ENCODE data around the gene PDZD2.
"Not testable (repeated sequence)": the region's sequence is repeated elsewhere in the genome, so short reads cannot be mapped to it uniquely, and the experiment has no call there.

PDZD2 gene

DNA sequence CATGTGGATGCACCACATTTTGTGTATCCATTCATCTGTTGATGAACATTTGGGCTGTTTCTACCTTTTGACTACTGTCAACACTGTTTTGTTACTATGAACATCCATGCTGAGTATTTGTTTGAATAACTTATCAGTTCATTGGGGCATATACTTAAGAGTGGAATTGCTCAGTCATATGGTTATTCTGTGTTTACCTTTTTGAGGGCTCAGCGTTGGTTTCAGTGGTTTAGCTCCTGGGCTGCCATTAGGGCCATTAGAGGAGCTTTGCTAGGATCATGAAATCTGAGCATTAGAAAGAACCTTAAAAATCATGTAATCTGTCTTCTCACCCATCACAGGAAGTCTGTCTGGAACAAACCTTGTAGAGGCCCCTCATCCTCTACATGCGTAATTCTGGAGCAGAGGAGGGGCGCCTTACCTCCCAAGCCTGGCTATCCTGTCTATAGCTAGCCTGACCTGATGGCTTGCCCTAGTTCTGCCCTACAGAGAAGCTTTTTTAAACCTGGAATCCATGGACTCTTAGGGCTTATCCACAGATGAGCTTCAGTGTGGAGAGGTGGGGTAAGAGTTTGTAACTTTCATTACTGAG is 92.9 kb downstream of the PDZD2 start:
- DNase-seq (ENCODE audit: low read depth, low spot score), result no peak

DNA sequence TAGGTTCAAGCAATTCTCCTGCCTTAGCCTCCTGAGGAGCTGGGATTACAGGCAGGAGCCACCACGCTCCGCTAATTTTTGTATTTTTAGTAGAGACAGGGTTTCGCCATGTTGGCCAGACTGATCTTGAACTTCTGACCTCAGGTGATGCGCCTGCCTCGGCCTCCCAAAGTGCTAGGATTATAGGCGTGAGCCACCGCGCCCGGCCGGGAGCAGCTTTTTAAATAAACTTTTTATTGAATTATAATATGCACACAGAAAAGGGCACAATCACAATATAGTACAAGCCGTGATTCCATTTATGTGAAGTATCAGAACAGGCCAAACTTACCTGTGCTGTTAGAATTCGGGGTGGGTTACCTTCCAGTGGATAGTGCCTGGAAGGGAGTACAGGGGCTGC is 93.9 kb downstream of the PDZD2 start:
- not testable (repeated sequence) for DNase-seq (ENCODE audit: low read depth, low spot score)

DNA sequence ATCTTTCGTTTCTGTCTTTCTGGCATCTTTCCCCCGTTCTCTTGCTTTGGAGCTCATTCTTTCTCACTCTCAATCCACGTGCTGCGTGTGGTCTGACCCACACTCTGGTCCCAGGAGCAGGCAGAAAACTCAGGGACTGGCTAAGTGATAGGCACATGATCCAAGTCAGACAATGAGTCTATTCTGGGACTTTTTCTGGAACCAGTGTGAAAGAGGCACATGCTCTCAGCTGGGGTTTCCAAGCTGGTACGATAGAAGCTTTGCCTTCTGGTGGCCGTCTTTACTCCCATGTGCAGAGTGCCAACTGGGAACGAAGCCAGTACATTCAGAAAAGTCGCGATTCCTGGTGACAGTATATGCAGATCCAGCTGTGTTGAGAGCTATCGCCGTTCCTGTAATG is 94.4 kb downstream of the PDZD2 start:
- no peak for DNase-seq (ENCODE audit: low read depth, low spot score)

DNA sequence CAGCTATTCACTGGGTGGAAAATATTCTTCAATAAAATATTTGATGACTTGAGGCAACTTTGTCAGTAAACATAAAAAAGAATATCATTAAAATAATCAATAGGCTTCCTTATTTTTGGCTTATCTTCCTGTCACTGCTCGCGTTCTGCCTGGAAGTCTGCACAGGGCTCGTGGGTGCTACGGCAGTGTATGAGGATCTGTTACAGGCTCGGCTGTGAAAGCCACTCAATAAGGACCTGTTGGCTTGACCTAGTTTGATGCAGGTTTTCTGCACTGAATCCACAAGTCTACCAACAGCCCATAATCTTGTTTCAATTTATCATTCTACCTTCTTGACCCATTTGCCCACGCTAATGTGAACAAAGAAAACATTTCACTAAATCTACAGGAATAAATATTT is 97.2 kb downstream of the PDZD2 start:
- no peak for DNase-seq (ENCODE audit: low read depth, low spot score)

DNA sequence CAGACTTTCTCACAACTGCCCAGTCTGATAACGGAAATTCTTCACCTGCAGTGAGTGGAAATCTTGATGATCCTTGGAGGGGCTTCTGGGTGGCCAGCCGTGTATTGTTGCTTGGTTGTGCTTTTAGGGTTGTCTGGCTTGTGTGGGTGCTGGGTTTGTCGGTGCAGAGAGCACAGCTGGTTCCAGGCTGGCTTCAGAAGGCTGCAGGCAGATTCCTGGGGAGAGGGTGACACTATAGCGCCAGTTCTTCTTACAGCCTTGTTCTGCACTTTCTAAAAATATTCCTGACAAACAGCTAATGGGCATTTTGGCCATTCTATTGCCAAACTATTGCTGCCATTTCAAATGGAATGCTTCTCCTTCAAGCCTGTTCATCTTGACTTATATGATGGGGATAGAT is 99.3 kb downstream of the PDZD2 start:
- DNase-seq (ENCODE audit: low read depth, low spot score), result no peak

DNA sequence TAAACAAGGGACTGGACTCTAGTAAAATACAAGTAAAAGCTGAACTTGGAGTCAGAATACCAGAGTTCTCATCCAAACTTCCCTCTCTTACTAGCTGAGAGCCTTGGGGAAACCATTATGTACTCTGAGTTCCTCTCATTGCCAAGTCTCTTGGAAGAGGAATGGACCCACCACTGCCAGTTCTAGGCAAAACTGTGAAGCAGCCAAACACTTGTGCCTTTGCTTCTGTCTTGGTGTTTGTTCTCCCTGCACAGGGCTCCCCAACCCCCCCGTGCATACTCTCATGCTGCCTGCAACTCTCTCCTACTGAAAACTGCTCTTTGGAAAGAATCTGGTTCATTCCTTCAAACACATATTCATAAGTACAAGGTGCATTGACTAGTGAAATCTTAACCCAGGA is 102.6 kb downstream of the PDZD2 start:
- DNase-seq (ENCODE audit: low read depth, low spot score), result no peak

DNA sequence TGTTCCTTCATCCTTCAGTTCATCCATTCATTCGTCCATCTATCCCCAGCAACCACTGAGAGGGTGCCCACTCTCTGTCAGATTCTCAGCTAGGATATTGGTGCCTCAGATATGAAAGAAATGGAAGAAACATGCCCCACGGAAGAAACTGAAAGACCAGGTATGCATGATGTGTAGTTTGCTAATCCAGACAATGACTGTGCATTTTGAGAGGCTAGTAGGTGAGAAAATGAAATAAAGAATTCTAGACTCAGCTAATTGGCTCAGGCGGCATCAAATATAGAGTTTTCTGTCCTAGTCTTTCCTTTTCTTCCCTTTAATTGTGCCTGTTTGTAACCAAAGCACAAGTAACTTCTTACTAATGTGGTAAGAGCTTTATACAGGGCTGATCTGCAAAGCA is 104.7 kb downstream of the PDZD2 start:
- DNase-seq (ENCODE audit: low read depth, low spot score), result no peak

DNA sequence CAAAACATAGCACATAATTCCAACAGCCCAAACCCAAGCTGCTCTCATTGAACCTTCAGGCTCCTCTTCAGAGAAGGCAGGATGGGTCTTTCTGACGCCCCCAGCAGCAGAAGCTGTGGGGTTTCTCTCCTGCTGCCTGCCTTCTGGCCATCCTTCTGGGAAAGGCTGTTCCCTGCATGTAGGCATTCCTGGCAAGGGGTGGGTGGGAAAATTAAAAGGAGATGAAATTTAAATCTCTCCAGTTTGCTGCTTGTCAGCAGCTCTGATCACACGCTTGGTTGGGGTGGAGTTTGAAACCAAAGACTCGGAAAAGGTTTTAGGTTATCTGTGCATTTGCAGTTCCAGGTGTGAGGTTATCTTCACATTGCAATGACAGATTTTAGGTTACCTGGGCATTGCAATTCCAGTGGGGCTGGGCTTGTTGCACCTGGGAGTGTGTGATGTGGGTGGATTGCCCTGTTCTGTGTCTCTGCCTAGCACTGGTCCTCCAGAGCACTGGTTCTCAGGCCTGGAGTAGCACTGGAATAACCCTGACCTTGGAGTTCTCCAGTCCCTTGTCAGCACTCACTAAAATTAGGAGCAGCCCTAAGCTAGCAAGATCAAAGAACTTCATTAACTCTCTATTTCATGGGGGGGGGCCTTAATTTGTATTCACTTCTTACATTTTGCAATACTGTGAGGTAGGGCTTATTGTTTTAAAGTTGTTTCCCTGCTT is 109.7 kb downstream of the PDZD2 start:
- no peak for DNase-seq (ENCODE audit: low read depth, low spot score)

DNA sequence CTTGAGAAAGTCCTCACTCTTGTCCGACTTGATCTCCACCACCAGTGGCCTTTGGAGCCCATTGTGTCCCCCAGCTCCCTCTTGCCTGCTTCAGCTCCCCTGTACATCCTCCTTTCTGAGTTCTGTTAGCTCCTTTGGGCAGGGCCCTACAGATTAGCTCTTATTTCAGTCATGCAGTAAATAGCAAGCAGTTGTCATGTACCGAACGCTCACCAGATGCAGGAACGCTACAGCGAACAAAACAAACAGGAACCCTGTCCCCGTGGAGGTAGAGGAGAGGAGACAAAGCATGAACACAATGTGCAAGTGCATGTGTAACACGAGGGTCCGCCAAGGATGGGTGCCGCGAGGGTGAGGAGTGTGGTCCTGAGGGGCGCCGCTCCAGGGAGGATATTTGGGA is 111.3 kb downstream of the PDZD2 start:
- DNase-seq (ENCODE audit: low read depth, low spot score), result no peak

DNA sequence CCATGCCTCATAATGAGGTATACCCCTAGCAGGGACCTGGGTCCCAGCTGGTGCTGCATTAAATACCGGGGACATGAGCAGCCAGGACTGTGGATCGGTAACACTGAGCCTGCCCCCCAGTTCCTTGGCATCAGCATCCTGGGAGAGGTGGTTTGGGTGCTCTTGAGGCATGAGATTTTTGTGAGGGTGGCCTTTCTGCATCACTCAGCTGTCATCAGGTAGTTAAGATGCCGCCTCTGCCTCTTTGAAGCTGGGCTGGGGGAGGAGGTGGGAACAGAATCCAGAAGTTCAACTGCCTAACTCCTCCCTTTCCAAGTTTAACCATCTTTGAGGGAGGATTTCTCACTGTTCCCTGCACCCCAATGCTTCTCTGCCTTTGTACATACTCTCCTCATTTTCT is 112.7 kb downstream of the PDZD2 start:
- no peak for DNase-seq (ENCODE audit: low read depth, low spot score)

DNA sequence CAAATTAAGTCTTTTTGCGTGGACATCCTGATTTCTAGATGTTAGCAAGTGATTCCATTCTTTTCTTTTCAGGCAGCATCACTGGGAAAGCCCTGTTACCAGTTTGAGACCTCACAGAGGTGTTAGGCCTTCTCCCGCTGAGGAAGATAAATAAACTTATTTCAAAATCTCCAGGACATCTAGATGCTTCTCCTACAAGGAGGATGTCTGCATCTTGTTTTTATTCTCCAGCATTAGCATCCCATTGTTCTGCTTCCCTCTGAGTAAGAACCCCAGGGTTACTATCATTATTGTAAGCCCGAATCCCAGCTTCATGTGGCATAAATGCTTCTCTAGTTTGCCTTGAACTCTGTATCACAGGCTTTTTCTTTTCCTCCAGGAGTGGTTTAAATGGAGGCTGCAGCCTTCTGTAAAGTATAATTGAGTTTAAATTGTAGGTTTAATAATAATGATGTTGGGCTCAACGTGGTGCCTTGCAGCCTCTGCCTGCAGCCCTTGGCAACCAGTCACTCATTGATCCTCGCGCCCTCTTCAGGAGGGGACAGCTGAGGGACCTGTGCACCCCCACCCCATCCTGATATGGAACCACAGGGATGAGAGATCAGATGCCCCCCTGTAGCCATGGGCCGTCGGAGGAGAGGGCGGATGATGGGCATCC is 114.9 kb downstream of the PDZD2 start:
- no peak for DNase-seq (ENCODE audit: low read depth, low spot score)

DNA sequence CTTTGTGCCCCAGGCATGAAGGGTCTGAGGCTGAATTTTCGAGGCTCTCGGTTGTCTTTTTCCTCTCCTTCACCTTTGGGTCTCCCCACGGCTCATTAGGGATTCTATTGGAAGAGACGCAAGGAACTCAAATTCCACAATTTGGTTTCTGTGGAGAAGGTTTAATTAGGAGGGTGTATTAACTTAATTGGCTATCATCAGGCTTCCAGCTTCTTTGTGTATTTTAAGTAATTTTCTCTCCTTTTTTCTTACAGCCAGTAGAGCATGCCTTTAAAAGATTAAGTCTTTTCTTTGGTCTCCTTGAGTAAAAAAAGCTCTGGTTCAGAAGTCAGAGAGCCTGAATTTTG is 115.4 kb downstream of the PDZD2 start:
- no peak for DNase-seq (ENCODE audit: low read depth, low spot score)

DNA sequence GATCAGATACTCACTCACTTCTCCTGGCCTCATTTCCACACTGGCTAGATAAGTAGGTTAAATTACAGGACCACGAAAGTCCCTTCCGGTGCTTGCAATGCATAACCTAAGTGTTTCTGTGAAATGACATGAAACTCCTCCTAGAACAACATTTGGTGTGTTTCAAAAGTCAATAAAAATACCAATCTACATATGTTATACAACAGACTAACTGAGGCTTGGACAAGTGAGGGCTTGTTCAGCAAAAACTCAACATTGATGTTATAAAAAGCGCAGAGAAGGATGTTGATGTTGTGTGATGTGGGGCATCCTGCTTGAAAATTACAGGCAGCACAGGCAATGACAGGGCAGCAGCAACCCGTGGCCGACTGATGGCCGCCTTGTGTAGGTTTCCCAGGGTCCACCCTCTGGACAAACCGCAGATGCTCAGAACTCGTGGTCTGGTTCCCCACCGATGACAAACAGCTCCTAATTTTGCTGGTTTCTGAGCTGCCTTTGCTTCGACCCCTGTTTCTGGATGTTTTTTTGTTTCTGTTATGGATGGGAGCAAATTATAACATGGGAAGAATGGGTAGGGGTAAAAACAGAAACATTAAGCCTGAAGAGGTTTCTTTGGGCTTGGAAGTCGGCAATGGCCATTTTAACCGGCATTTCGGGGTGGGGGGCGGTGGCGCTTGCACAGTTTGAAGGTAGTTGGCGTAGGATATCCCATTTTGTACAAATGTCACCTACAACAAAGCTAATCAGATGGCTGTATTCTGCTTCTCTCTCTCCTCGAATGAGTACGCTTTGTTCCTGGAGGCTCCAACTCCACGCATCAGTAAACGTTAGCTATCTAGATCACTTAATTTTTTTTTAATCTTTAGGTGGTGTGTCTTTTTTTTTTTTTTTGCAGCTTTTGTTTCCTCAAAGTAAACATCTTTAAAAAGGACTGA is 116.1 kb downstream of the PDZD2 start:
- no peak for DNase-seq (ENCODE audit: low read depth, low spot score)

DNA sequence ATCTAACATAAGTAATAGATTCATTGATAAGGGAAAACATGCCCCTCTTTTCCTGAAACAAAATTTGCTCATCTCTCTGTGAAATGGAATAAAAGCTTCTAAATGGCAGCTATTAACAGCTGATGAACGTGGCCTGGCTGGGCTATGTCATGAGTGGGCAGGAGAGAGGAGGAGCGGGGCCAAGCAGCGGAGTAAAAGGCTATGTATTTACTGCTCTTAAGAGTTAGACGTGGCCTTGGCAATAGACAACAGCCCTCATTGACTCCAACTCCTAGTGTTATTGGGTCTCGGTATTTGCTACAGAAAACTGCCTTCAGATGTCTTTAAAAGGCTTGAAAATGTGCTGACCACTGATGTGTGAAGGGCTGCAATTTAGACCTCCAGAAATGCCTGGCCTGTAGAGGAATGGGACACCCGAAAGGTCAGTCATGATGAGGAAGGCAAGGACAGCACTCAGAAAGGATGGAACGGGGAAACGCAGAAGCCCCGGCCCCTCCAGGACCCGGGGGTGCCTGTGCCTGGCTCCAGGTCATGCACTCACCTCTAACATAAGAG is 116.8 kb downstream of the PDZD2 start:
- no peak for DNase-seq (ENCODE audit: low read depth, low spot score)

DNA sequence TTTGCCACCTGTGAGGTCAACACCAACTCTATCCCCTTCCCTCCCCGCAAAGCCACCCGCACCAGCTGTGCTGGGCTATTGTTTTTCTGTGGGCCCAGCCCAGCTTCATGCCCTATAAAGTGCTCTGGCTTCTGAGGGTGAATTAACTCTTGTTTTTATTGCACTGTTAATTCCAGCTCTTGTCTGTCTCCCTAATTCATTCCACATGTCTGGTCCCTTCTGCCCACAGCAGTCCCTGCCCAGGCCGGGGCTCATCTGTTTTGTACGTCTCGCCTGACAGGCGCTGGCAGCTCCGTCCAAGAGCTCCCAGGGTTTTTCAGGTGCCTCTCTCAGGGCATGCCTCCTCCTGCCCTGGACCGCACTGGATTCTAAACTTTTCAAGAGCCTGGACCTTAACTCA is 118.9 kb downstream of the PDZD2 start:
- DNase-seq (ENCODE audit: low read depth, low spot score), result no peak

DNA sequence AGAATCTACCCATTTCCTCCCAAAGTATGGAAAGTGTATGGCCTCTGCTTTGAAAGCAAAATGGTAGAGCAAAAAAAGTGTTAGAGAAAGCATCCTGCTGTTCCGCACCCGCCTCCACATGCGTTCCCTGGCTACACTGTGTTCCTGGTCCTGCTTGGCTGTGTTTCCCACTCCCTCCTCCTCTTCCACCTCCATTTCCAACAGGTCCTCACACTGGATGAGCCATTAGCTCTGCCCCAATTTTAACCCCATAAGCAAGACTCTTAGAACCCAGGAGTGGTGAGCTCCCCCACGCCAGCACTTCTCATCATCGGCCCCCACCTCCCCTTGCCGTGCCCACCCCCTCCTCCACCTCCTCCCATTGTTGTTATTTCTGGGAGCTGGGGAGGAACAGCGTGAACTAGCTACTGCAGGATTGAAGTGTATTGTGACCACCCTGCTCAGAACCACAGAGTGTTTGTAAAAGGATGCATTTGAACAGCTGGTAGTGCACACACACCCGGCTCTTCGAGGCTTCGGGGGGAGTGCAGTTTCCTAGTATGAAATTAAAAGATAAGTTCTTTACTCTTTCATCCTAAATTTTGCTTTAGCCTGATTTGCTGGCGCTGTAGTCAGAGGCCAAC is 120.0 kb downstream of the PDZD2 start:
- no peak for DNase-seq (ENCODE audit: low read depth, low spot score)

DNA sequence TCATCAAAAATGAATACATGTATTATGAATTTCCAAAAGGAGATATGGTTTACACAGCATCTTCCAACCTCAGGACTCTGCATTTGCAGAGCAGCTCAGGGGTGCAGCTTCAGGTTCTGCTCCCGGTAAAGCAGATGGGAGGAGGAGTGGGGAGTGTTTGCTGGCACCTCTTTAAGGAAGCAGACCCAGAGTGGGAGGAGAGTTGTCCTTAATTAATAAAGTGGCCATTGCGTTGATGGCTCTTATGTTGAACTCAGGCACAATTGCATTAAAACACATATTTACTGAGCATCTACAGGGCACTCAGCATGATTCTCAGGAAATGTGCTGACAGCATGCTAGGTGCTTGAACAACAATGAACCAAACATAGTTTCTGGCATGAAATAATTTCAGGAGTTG is 121.0 kb downstream of the PDZD2 start:
- DNase-seq (ENCODE audit: low read depth, low spot score), result no peak

DNA sequence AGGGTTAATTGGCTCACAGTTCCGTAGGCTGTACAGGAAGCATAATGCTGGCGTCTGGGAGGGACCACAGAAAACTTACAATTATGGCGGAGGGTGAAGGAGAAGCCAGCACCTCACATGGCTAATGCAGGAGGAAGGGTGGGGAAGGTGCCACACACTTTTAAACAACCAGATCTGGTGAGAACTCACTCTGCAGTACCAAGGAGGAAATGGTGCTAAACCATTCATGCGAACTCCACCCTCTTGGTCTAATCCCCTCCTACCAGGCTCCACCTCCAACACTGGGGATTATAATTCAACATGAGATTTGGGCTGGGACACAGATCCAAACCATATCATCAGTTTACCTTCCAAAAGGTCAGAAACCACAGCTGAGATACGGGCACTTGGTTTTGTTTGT is 122.9 kb downstream of the PDZD2 start:
- no peak for DNase-seq (ENCODE audit: low read depth, low spot score)

DNA sequence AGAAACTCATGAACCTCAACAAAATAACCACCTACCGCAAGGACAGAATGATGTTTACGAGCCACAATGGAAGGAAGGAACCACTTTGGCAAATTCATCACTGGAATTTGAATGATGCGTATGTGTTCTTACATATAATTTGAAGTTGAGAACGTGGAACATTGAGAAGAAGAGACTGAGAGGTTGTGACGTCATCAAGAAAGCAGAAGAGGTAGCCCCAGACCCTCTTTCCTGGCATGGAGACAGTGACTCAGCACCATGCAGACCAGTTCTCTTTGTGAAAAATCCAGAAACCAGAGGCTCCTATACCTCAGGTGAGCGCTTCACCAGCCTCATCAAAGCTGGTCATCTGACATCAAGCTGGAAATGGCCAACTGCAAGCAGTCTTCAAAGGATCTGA is 124.5 kb downstream of the PDZD2 start:
- no peak for DNase-seq (ENCODE audit: low read depth, low spot score)

DNA sequence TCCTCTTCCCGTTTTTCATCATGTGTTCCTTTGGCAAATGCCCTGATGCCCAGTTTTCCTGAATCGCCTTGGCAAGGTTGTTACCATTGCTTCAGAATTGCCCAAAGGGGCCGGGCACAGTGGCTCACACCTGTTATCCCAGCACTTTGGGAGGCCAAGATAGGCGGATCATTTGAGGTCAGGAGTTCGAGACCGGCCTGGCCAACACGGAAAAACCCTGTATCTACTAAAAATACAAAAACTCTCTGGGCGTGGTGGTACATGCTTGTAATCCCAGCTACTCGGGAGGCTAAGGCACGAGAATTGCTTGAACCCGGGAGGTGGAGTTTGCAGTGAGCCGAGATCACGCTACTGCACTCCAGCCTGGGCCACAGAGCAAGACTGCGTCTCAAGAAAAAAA is 125.8 kb downstream of the PDZD2 start:
- DNase-seq (ENCODE audit: low read depth, low spot score), result not testable (repeated sequence)

DNA sequence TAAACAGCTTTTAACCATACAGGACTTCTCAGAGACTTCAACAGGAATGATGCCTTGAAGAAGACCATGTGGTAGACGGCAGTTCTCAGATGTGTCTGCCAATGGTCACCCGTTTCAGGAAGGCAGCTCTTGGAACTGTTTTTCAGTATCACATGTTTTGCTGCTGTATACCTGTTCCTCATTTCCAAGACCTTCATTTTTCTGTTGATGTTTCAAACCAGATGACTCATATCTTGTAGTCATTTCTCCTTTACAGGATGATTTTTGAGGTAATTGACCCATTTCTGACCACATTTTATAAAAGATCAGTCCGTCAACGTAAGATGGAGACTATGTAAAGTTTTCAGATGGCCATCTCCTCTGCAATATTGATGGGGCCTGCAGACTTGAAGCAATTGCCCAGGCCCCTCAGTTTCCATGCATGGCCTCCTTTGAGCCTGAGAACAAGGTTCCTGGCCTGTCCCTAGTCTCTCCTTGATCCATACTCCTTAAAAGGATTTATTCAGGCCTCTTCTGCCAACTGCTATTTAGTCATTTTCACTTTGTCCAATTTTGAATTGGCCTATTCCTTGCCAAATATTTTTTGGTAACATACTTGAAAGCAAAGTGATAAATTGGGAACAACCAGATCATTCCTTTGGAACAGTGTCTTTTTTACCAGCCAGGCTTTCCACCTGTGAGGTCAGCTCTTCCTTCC is 128.6 kb downstream of the PDZD2 start:
- no peak for DNase-seq (ENCODE audit: low read depth, low spot score)
